ENCODE measurements around the gene GFOD2.

GRCh38 chr16:67648088-67648763 is 70.9 kb downstream of the GFOD2 start:
- no peak for TF ChIP-seq CTCF (IDR thresholded peaks at IDR 0.05; ENCODE audit: low read depth, low read length)
- TF ChIP-seq, protein P1, sequence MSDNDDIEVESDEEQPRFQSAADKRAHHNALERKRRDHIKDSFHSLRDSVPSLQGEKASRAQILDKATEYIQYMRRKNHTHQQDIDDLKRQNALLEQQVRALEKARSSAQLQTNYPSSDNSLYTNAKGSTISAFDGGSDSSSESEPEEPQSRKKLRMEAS (IDR thresholded peaks at IDR 0.05; ENCODE audit: low read depth, low read length): no peak
- no peak for TF ChIP-seq POLR2A (IDR thresholded peaks at IDR 0.05; ENCODE audit: extremely low read depth, insufficient read length)
